ENCODE measurements around the gene DDX23. TPM values are rescaled to one million over a fixed set of nuclear protein-coding genes. Genes with fewer than 3 reads are reported as not detected.

The DDX23 gene
- total RNA-seq, 6 donors from 2014 or later = 64.5 to 163 (median 81.8) TPM

GRCh38 chr12:48780381-48781025 is 71.5 kb downstream of the DDX23 start:
- no peak overlapping the region for H3K4me3 ChIP-seq
- WGBS, 2 donors = 65 to 78% methylated on average over 10 to 11 of the region's 11 CpGs
- H3K4me1 ChIP-seq = peaks cover 12 to 25% (median 21%) of the 10 kb centered on the region in 4 donors
- TF ChIP-seq POLR2A (IDR thresholded peaks at IDR 0.05) (no peak), EP300 (IDR thresholded peaks at IDR 0.05) (no peak), CTCF (IDR thresholded peaks at IDR 0.05) (no peak), POLR2AphosphoS5 (IDR thresholded peaks at IDR 0.05) (no peak)
- H3K9me3 ChIP-seq = no peaks in the 10 kb centered on the region
- H3K27me3 ChIP-seq = no peaks in the 10 kb centered on the region
- H3K36me3 ChIP-seq = peaks cover 0 to 34% (median 21%) of the 10 kb centered on the region in 4 donors
- H3K27ac ChIP-seq = peak overlapping the region in 2 of 4 donors; percentile 55 to 67
- ATAC-seq (ENCODE audit: low FRiP score in 2 of 2) (no peak), DNase-seq (no peak)

GRCh38 chr12:48779869-48780268 is 72.1 kb downstream of the DDX23 start:
- no peak overlapping the region for H3K4me3 ChIP-seq
- H3K27me3 ChIP-seq = no peaks in the 10 kb centered on the region
- ATAC-seq (ENCODE audit: low FRiP score in 2 of 2) (no peak), DNase-seq (no peak)
- no peaks in the 10 kb centered on the region for H3K9me3 ChIP-seq
- WGBS, 2 donors = 48 to 53% methylated on average over 3 of the region's 3 CpGs
- peak overlapping the region in 3 of 4 donors; percentile 14 to 67 (median 55) for H3K27ac ChIP-seq
- peaks cover 0 to 41% (median 27%) of the 10 kb centered on the region in 4 donors for H3K36me3 ChIP-seq
- H3K4me1 ChIP-seq = peaks cover 12 to 25% (median 21%) of the 10 kb centered on the region in 4 donors
- no peak for TF ChIP-seq CTCF (IDR thresholded peaks at IDR 0.05)
- TF ChIP-seq EP300 (IDR thresholded peaks at IDR 0.05) = no peak
- no peak for TF ChIP-seq POLR2AphosphoS5 (IDR thresholded peaks at IDR 0.05)
- TF ChIP-seq POLR2A (IDR thresholded peaks at IDR 0.05) = no peak

Small RNA genes within 50 kb of the gene (small RNA-seq; reads per million reads assigned to genes)
- gene RF00019 (0 reads per million in 4 donors), gene RNU6-600P (0 reads per million in 4 donors)

Other genes starting within 250 kb of the DDX23 start
- gene KANSL2, start 169.9 kb downstream of the DDX23 start, total RNA-seq = 10 to 100 TPM; 13.2 to 60.5 (median 26.3) TPM
- 10 to 100 TPM; 11.9 to 39.8 (median 26.6) TPM for gene CCNT1, start 135.5 kb downstream of the DDX23 start, total RNA-seq
- gene ADCY6, start 63.1 kb downstream of the DDX23 start, total RNA-seq = 100 to 1,000 TPM in 1 of 6 donors, 10 to 100 TPM in 5; 26.0 to 113 (median 35.1) TPM
- gene CACNB3, start 33.7 kb downstream of the DDX23 start, total RNA-seq = 10 to 100 TPM in 5 of 6 donors, 1 to 10 TPM in 1; 9.1 to 21.2 (median 14.3) TPM
- gene RND1, start 13.7 kb upstream of the DDX23 start, total RNA-seq = 10 to 100 TPM in 4 of 6 donors, 1 to 10 TPM in 2; 7.2 to 23.0 (median 14.2) TPM
- 10 to 100 TPM in 5 of 6 donors, 1 to 10 TPM in 1; 9.4 to 31.9 (median 19.3) TPM for gene FKBP11, start 73.3 kb upstream of the DDX23 start, total RNA-seq
- 100 to 1,000 TPM in 3 of 6 donors, 10 to 100 TPM in 3; 67.4 to 178 (median 99.2) TPM for gene ARF3, start 105.3 kb upstream of the DDX23 start, total RNA-seq
- gene WNT10B, start 119.6 kb upstream of the DDX23 start, total RNA-seq = 1 to 10 TPM in 1 of 6 donors, under 1 TPM in 2, not detected in 3; 0.69 to 2.2 (median 0.74) TPM
- gene WNT1, start 126.2 kb upstream of the DDX23 start, total RNA-seq = under 1 TPM in 1 of 6 donors, not detected in 5; 0.34 TPM
- gene DDN, start 147.2 kb upstream of the DDX23 start, total RNA-seq = under 1 TPM in 4 of 6 donors, not detected in 2; 0.13 to 0.30 (median 0.18) TPM
- 10 to 100 TPM; 25.1 to 56.5 (median 42.0) TPM for gene PRKAG1, start 166.6 kb upstream of the DDX23 start, total RNA-seq
- gene KMT2D, start 208.6 kb upstream of the DDX23 start, total RNA-seq = 100 to 1,000 TPM in 5 of 6 donors, 10 to 100 TPM in 1; 91.5 to 250 (median 112) TPM
- 1 to 10 TPM in 2 of 6 donors, under 1 TPM in 2, not detected in 2; 0.97 to 1.4 (median 1.2) TPM for gene RHEBL1, start 217.8 kb upstream of the DDX23 start, total RNA-seq
- gene DHH, start 242.6 kb upstream of the DDX23 start, total RNA-seq = 1 to 10 TPM in 2 of 6 donors, under 1 TPM in 3, not detected in 1; 0.39 to 3.1 (median 0.76) TPM

Measured in upper lobe of left lung (tissue), 6 donors.